HG03460 (cell line): ENCODE data around the gene RPLP2.
A peak's percentile ranks its signal among the peaks of the same experiment; 100 is the strongest.

Experiments used
- ATAC-seq: cut with Tn5 transposase; IDR thresholded peaks from one replicate; pipeline ENCODE4 v1.9.1; 2021; ENCODE audit not compliant: unreplicated experiment

The RPLP2 gene

GRCh38 chr11:833114-833791 lies 23.5 kb downstream of the RPLP2 start:
- no peak for ATAC-seq

DNA sequence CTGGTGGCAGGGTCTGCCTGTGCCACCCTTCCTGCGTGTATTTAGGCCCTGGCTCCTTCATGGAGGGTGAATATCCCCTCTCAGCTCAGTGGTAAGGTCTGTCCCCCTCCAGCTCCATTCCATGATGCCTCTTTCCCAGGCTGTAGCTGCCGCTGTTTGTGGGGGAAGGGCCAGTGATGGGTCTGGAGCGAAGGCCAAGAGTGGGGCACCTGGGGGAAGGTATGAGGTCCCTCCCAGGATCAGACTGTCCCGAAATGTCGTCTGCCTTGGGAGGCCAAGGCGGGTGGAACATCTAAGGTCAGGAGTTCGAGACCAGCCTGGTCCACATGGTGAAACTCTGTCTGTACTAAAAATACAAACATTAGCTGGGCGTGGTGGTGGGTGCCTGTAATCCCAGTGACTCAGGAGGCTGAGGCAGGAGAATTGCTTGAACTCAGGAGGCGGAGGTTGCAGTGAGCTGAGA lies 24.1 kb downstream of the RPLP2 start:
- ATAC-seq: no peak

DNA sequence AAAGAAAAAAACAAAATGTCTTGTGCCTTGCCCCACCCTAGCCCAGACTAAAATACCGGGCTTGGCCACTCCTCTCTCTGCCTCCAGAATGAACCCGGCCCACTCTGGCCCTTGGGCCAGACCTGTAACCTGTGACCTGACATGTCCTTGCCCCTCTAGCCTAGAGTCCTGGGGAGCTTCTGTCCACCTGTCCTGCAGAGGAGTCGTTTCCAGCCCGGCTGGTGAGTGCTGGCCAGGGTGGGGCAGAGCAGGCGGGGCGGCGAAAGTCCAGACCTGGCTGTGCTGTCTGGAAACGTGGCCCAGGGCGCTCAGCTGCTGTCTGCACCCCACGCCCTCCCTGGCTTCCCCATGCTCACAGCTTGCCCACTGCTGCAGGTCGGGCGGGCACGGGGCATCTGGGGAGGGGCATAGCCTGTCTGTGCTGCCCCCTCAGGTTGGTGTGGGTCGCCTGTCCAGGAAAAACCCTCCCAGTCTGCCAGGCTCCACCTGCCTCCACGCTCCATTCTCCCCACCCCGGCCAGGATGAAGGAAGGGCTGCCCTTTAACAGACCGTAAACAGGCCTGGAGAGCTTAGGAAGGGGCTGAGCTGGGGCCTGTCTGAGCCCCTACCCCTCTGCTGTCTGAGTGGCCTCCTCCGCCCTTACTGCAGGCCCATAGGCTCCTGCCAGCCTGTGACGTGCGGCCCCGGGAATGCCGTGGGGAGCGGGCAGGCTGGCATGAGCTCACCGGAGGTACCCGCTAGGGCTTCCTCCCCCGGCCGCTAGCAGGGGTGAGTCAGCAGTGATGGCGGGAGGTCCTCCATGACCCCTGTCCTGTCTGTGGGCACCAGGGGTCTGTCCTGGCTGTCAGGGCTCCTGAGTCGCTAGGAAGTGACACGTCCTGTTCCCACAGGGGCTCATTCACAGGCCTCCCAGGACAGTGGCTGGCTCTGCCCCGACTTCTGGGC lies 24.9 kb downstream of the RPLP2 start:
- no peak for ATAC-seq

DNA sequence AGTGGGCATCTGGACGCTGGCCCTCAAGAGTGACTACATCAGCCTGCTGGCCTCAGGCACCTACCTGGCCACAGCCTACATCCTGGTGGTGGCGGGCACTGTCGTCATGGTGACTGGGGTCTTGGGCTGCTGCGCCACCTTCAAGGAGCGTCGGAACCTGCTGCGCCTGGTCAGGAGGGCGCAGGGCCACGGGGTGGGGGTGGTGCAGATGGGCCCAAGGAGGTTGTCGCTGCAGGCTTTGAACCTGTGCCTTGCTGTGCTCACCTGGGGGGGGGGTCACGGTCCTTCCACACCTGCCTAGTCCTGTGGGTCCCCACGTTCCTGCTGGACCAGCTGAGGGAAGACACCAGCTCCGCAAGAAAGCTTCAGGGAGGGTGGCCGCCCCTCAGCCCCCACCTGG lies 26.5 kb downstream of the RPLP2 start:
- ATAC-seq: no peak

GRCh38 chr11:836700-837099 lies 26.9 kb downstream of the RPLP2 start:
- ATAC-seq: no peak

DNA sequence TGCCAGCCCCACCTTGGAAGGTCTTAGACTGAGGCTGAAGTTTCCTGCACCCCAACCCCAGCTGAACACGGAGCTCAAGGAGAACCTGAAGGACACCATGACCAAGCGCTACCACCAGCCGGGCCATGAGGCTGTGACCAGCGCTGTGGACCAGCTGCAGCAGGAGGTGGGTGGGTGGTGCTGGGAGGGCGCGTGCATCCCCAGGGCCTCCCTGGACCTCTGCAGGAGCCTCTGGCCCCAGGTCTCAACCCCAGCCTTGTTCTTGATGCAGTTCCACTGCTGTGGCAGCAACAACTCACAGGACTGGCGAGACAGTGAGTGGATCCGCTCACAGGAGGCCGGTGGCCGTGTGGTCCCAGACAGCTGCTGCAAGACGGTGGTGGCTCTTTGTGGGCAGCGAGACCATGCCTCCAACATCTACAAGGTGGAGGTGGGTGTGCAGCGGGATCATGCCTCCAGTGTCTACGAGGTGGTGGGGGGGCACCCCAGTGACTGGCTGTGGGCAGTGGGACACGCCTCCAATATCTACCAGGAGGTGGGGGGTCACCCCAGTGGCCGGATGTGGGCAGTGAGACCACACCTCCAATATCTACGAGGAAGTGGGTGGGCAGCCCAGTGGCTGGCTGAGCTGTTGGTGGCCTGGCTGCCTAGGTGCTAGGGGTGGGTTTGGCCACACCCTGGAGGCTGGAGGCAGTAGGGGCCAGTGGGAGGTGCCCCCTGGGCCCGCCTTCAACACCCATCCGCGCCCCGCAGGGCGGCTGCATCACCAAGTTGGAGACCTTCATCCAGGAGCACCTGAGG lies 27.6 kb downstream of the RPLP2 start:
- no peak for ATAC-seq

DNA sequence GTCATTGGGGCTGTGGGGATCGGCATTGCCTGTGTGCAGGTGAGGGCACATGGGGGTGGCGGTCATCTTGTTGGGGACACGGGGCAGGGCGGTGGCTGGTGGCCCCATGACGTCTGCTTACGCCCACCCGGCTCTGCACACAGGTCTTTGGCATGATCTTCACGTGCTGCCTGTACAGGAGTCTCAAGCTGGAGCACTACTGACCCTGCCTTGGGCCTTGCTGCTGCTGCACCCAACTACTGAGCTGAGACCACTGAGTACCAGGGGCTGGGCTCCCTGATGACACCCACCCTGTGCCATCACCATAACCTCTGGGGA lies 28.2 kb downstream of the RPLP2 start:
- ATAC-seq: no peak

GRCh38 chr11:838441-839279 lies 28.9 kb downstream of the RPLP2 start:
- no peak for ATAC-seq

GRCh38 chr11:839280-839623 lies 29.5 kb downstream of the RPLP2 start:
- no peak for ATAC-seq

DNA sequence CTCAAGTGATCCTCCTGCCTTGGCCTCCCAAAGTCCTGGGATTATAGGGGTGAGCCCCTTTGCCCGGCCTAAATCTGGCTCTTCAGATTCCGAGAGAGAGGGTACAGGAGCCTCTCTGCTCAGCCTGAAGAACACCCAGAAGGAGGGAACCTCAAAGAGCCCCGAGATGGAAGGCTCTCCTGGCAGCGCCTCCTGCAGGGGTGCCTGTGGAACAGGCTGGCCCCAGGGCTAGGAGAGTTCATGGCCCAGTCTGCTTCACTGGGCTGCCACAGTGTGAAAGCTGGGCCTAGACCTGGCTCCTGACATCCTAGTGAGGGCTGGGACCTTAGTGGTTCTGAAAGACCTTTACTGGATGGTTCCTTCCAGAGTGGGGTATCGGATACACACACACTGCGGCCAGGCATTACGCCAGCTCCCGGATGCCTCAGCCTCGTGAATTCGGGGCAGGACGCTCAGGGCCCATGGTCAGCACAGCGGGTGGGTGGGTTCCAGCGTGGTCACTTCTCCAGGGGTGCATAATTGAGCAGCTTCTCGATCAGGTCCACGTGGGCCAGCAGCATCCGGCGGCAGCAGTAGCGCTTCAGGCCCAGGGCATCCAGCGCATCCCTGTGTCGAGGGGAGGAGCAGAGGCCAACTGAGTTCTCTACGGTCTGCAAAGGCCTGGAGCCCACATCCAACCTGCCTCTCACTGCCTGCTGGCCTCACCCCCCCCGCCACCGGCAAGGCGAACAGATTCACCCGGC lies 30.3 kb downstream of the RPLP2 start:
- ATAC-seq: no peak

DNA sequence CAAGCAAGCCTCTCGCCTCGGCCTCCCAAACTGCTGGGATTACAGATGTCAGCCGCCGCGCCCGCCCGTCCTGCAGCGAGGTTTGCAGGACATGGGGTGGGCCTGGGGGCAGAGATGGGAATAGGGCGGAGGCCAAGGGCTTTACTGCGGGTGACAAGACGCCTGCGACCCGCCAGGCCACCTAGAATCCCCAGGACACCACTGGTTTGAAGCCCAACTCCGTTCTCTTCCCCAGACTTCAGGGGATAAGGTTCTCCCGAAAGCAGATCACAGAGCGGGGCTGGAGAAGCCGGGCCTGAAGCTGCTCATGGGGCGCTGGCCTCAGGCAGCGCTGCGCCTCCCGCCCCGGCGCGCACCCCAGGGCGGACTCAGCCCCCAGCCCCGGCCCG lies 32.2 kb downstream of the RPLP2 start:
- peak; percentile 31 for ATAC-seq

- ATAC-seq: peak; percentile 57
Observed at GRCh38 chr11:842370-843002, 32.7 kb downstream of the RPLP2 start, which contains the start of the genes POLR2L and TSPAN4. Gene POLR2L (minus strand): TSS chr11:842529. CDS start chr11:842508, 21 bp downstream. Gene TSPAN4 (plus strand): TSS chr11:842852. CDS start chr11:850305, 7,453 bp downstream.

GRCh38 chr11:843086-843734 lies 33.4 kb downstream of the RPLP2 start:
- ATAC-seq: no peak

DNA sequence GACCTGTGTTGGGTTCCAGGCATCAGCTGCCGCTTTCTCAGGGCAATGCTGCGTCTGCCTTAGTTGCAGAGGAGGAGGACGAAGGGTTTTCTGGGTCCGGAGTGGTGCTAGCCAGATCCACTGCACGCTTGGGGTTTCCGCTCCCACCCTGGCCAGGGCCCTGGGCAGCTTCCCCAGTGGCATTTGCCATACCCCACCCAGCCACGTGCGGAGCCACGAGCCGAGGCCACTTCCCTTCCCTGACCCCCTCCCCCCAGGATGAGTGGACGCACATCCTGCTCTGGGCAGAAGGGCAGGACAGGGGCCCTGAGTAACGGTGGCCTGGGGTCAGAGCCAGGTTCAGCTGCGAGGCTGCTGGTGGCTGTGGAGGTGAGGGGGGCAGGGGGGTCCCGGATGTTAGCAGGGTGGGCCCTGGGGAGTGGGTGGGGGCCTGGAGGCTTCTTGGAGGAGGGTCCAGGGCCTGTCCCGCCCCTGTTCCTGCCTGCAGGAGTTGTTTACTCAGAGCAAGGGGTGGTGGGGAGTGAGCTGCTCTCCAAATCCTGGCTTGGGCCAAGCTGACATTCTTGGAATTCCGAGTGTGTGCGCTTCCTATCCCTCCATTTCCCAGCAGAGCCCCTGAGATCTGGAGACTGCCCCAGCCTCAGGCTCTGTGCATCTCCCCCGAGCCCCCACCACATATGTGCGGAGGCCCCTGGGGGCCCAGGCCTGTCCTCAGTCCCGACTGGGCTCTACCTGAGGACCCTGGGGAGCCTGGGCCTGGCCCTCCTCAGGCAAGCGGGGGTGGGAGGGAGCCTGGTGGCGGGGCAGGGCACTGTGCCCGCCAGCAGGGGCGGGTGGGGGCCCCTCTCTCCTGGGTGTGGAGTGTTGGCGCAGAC lies 34.3 kb downstream of the RPLP2 start:
- no peak for ATAC-seq

DNA sequence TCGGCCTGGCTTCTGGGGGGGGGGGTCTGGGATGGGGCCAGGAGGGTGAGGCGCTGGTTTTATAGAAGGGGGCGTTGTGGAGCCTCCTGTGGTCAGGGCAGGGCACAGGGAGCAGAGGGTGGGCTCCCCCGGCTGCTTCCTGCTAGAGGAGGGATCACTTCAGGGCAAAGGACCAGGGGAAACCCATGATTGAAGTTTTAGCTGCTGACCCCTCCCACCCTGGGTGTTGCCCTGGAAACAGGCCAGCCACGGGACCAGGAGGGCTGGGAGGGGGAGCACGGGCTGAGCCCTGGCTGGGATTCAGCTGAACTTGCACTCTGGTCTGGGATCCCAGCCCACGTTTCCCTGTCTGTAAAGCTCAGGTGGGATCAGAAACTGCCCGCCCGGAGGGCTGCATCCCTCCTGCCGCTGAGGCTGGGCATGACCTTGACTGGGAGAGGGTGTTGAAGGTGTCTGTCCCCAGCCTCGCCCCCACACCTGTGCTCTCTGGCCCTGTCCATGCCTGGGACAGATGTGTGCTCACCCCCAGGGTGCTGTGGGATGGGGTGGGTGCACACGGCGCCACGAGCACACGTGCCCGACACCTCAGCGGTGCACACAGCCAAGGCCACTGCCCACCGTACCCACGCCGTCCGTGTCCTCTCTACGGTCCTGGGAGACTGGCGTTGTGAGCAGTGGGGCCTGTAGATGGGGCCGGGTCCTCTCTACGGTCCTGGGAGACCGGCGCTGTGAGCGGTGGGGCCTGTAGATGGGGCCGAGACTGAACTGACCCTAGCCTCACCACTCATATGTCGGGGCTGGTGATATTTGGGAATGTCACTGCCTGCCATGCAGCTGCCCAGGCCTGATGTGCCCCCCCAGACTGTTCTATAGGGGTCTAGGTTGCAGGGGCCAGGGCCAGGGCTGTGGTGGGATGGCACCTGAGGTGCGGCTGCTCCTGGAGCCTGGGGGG lies 35.2 kb downstream of the RPLP2 start:
- no peak for ATAC-seq

- ATAC-seq: no peak
Observed at GRCh38 chr11:845872-846495, 36.2 kb downstream of the RPLP2 start.
